K562 (cell line): ENCODE measurements around the gene SRRM5. TPM values are rescaled to one million over a fixed set of nuclear protein-coding genes. Genes with fewer than 3 reads are reported as not detected.

Source experiments
- ARHGAP35 ChIP-seq: fragments of 450-650 bp; IDR thresholded peaks from 2 replicates; pipeline ENCODE4 v1.6.1; 2018; ENCODE audit not compliant: partially characterized antibody
- BRD9 ChIP-seq: fragments of 450-650 bp; IDR thresholded peaks from 2 replicates; pipeline ENCODE4 v1.6.1; 2018; ENCODE audit warnings: low read depth; ENCODE audit not compliant: partially characterized antibody
- BRF2 ChIP-seq: IDR thresholded peaks from 3 replicates; pipeline ENCODE4 v1.6.1; 2011; ENCODE audit warnings: borderline replicate concordance, mild to moderate bottlenecking; ENCODE audit not compliant: insufficient read length, insufficient read depth
- CHD1 ChIP-seq: fragments of 200-600 bp; sonication (generic); IDR thresholded peaks from one replicate; pipeline ENCODE4 v1.6.1; 2012; ENCODE audit warnings: mild to moderate bottlenecking, moderate library complexity, low read length, inconsistent platforms
- HDAC2 ChIP-seq: fragments of 450-650 bp; IDR thresholded peaks from 2 replicates; pipeline ENCODE4 v1.6.1; 2016; ENCODE audit warnings: mild to moderate bottlenecking
- KAT8 ChIP-seq: fragments of 450-650 bp; IDR thresholded peaks from 2 replicates; pipeline ENCODE4 v1.6.1; 2016; ENCODE audit warnings: low read depth, mild to moderate bottlenecking
- KLF16 ChIP-seq: IDR thresholded peaks from 2 replicates; pipeline ENCODE4 v1.6.1; 2016; ENCODE audit warnings: antibody characterized with exemption
- MXI1 ChIP-seq: IDR thresholded peaks from 2 replicates; pipeline ENCODE4 v1.6.1; 2011; ENCODE audit warnings: low read depth, mild to moderate bottlenecking, improper control_type of control experiment, low read length
- RAD51 ChIP-seq: fragments of 450-650 bp; IDR thresholded peaks from 2 replicates; pipeline ENCODE4 v1.7.1; 2016; ENCODE audit warnings: low read depth, mild to moderate bottlenecking, borderline replicate concordance
- SIX5 ChIP-seq, 2 experiments: IDR thresholded peaks; 2 replicates each; pipeline ENCODE4 v1.6.1; 2011; ENCODE audit warnings: low read length in 2 of 2, borderline replicate concordance in 1 of 2, low read depth in 1 of 2, mild to moderate bottlenecking in 1 of 2, moderate library complexity in 1 of 2; ENCODE audit not compliant: insufficient read depth in 1 of 2
- SNIP1 ChIP-seq: fragments of 450-650 bp; IDR thresholded peaks from 2 replicates; pipeline ENCODE4 v1.7.1; 2017; ENCODE audit warnings: low read depth, mild to moderate bottlenecking
- SUPT5H ChIP-seq: fragments of 450-650 bp; IDR thresholded peaks from 2 replicates; pipeline ENCODE4 v1.6.1; 2016
- TFAM ChIP-seq: fragments of 250-450 bp; sonication (Bioruptor Pico); conservative IDR thresholded peaks from 2 replicates; pipeline ENCODE4 v1.5.0; 2021; ENCODE audit warnings: mild to moderate bottlenecking, moderate library complexity
- ZBTB43 ChIP-seq: sonication (generic); formaldehyde crosslinking; IDR thresholded peaks from 2 replicates; pipeline ENCODE4 v1.8.0; 2023; ENCODE audit warnings: mild to moderate bottlenecking, missing genetic modification reagents
- ZNF124 ChIP-seq: sonication (generic); formaldehyde crosslinking; IDR thresholded peaks from 2 replicates; pipeline ENCODE4 v1.8.1; 2022; ENCODE audit warnings: missing genetic modification reagents
- ZNF277 ChIP-seq: fragments of 250-450 bp; sonication (Bioruptor Pico); IDR thresholded peaks from 2 replicates; pipeline ENCODE4 v1.8.0; 2022; ENCODE audit warnings: inconsistent platforms, mild to moderate bottlenecking, moderate library complexity, borderline replicate concordance
- ZNF518B ChIP-seq: fragments of 250-450 bp; sonication (Bioruptor Pico); IDR thresholded peaks from 2 replicates; pipeline ENCODE4 v1.5.0; 2021; ENCODE audit warnings: mild to moderate bottlenecking, moderate library complexity
- ZNF780A ChIP-seq: fragments of 250-450 bp; sonication (Bioruptor Pico); IDR thresholded peaks from 2 replicates; pipeline ENCODE4 v1.5.0; 2021; ENCODE audit warnings: mild to moderate bottlenecking
- polyA plus RNA-seq, 8 experiments: library from polyadenylated mRNA; depleted of rRNA in 4 of 8; stranded (reverse) in 5 of 8; unstranded in 3 of 8; fragments of >200 nt; fragmentation: Nextera tagmentation in 2 of 8; fragmentation: Illumina TruSeq in 1 of 8; extraction: Ambion mirVana in 2 of 8; extraction: Trizol in 1 of 8; gene quantifications; 2 replicates each; pipeline versions ENCODE4 v1.2.1 to v1.2.3, GENCODE V29; 2011 to 2014; ENCODE audit warnings: inconsistent platforms in 1 of 8, missing spikeins in 1 of 8
- total RNA-seq, 7 experiments: library from RNA; depleted of rRNA in 6 of 7; stranded (reverse); fragments of >200 nt in 6 of 7; fragmentation: Illumina TruSeq in 2 of 7; extraction: Trizol in 2 of 7; gene quantifications; 2 replicates each; pipeline versions ENCODE4 v1.2.1 to v1.2.3, GENCODE V29; 2011 to 2021; ENCODE audit warnings: low replicate concordance in 1 of 7
- TF ChIP-seq, protein P1 (sequence below): sonication (generic); formaldehyde crosslinking; IDR thresholded peaks from 2 replicates; pipeline ENCODE4 v1.8.0; 2022; ENCODE audit warnings: mild to moderate bottlenecking, low read depth, missing genetic modification reagents

Gene SRRM5
- total and polyA plus RNA-seq, 9 of the 15 experiments (the other 6 are each of a cell fraction or from before 2014, with no cell fraction given), result 0.09 to 0.45 (median 0.18) TPM; not detected in 2

GRCh38 chr19:43595999-43596841, 15.7 kb upstream of the SRRM5 start, which contains the start of the genes IRGQ and ZNF576 (continued):
- TF ChIP-seq ARHGAP35, result no peak
- TF ChIP-seq ZNF277 (CRISPR knock-in tag), result no peak
- TF ChIP-seq ZNF124, result no peak
- no peak for TF ChIP-seq KAT8
- TF ChIP-seq BRD9, result peak; percentile 68
- TF ChIP-seq CHD1, result no peak
- TF ChIP-seq ZBTB43 (CRISPR knock-in tag), result no peak
- TF ChIP-seq ZNF518B (CRISPR knock-in tag), result no peak
- no peak for TF ChIP-seq ZNF780A (CRISPR knock-in tag)
- 0 out of 2 replicates have a peak, but pooled peaks have one; percentile 38 for TF ChIP-seq MXI1
- TF ChIP-seq BRF2, result no peak
- TF ChIP-seq KLF16, result 0 out of 2 replicates have a peak, but pooled peaks have one; percentile 22
- TF ChIP-seq SNIP1, result no peak
- TF ChIP-seq SUPT5H, result peak; percentile 73
- TF ChIP-seq SIX5 (IDR thresholded peaks at IDR 0.05; ENCODE audit: borderline replicate concordance in 1 of 2, insufficient read depth in 1 of 2, low read depth in 1 of 2, low read length in 2 of 2), result peak in 1 of 2 experiments; percentile 31; a peak in 1 of 4 replicates
- TF ChIP-seq TFAM (CRISPR knock-in tag), result no peak
- TF ChIP-seq HDAC2, result peak; percentile 77
- TF ChIP-seq, protein P1, sequence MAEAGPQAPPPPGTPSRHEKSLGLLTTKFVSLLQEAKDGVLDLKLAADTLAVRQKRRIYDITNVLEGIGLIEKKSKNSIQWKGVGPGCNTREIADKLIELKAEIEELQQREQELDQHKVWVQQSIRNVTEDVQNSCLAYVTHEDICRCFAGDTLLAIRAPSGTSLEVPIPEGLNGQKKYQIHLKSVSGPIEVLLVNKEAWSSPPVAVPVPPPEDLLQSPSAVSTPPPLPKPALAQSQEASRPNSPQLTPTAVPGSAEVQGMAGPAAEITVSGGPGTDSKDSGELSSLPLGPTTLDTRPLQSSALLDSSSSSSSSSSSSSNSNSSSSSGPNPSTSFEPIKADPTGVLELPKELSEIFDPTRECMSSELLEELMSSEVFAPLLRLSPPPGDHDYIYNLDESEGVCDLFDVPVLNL, result 0 out of 2 replicates have a peak, but pooled peaks have one; percentile 23
- TF ChIP-seq RAD51, result no peak; the same call in 1 of the 2 replicates
